Fibroblast of villous mesenchyme (primary cell): ENCODE results near the gene XPO4. TPM values are rescaled to one million over a fixed set of nuclear protein-coding genes. Genes with fewer than 3 reads are reported as not detected.

ENCODE experiments used
- DNase-seq: peaks from one replicate; pipeline ENCODE4 v3.0.0-alpha.2; 2010; ENCODE audit warnings: low read depth
- H3K4me3 ChIP-seq: 2 replicates; pipeline ENCODE4 v1.5.1; 2011; ENCODE audit warnings: low read depth, mild to moderate bottlenecking, low read length
- CTCF ChIP-seq: IDR thresholded peaks from 2 replicates; pipeline ENCODE4 v1.5.1; 2012; ENCODE audit warnings: low read depth, mild to moderate bottlenecking, low read length; ENCODE audit not compliant: insufficient read depth
- total RNA-seq: library from RNA; depleted of rRNA; stranded (reverse); fragments of >200 nt; gene quantifications from 2 replicates; pipeline ENCODE4 v1.2.3, GENCODE V29; 2012

The XPO4 gene
- total RNA-seq, 1 donor, result 29.8 TPM

GRCh38 chr13:20788312-20788711, 114.2 kb downstream of the XPO4 start:
- H3K4me3 ChIP-seq, result no peak overlapping the region
- DNase-seq, result no peak
- no peak for TF ChIP-seq CTCF

- no peak for DNase-seq
- no peak overlapping the region for H3K4me3 ChIP-seq
- TF ChIP-seq CTCF, result no peak
Measured at GRCh38 chr13:20787180-20787579, 115.4 kb downstream of the XPO4 start.

- no peak for TF ChIP-seq CTCF
- no peak for DNase-seq
- H3K4me3 ChIP-seq, result no peak overlapping the region
Measured at GRCh38 chr13:20782116-20782708, 120.3 kb downstream of the XPO4 start.

- no peak overlapping the region for H3K4me3 ChIP-seq
- TF ChIP-seq CTCF, result no peak
- no peak for DNase-seq
Measured at GRCh38 chr13:20780317-20780716, 122.2 kb downstream of the XPO4 start.

GRCh38 chr13:20779405-20779804, 123.1 kb downstream of the XPO4 start:
- TF ChIP-seq CTCF, result no peak
- no peak for DNase-seq
- H3K4me3 ChIP-seq, result no peak overlapping the region

GRCh38 chr13:20778311-20778710, 124.2 kb downstream of the XPO4 start:
- H3K4me3 ChIP-seq, result no peak overlapping the region
- TF ChIP-seq CTCF, result no peak
- no peak for DNase-seq

GRCh38 chr13:20776751-20777150, 125.8 kb downstream of the XPO4 start:
- TF ChIP-seq CTCF, result no peak
- H3K4me3 ChIP-seq, result no peak overlapping the region
- DNase-seq, result no peak
